Measurements from ENCODE around the gene GTF2H2C.

DNA sequence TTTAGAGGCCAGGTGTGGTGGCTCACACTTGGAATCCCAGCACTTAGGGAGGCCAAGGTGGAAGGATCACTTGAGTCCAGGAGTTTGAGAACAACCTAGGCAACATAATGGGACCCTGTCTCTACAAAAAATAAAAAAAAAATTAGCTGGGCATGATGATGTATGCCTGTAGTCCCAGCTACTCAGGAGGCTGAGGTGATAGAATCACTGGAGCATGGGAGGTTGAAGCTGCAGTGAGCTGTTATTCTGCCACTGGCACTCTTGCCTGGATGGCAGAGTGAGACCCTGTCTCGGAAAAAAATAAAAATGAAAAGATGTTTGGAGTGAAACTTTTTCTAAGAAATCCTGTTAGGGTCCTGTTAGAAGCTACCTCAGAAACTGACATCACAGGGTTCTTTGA lies 43.2 kb upstream of the GTF2H2C start:
- TF ChIP-seq CTCF (IDR thresholded peaks at IDR 0.05), result no peak
- no peak for TF ChIP-seq EP300 (IDR thresholded peaks at IDR 0.05; ENCODE audit: borderline replicate concordance in 1 of 2, low read depth in 1 of 2, low read length in 1 of 2)
- TF ChIP-seq IRF3 (IDR thresholded peaks at IDR 0.05; ENCODE audit: low read depth, low read length), result no peak
- TF ChIP-seq TCF12 (IDR thresholded peaks at IDR 0.05), result no peak
- TF ChIP-seq POLR2AphosphoS5 (IDR thresholded peaks at IDR 0.05; ENCODE audit: low read depth, low read length), result no peak
- TF ChIP-seq, protein P1, sequence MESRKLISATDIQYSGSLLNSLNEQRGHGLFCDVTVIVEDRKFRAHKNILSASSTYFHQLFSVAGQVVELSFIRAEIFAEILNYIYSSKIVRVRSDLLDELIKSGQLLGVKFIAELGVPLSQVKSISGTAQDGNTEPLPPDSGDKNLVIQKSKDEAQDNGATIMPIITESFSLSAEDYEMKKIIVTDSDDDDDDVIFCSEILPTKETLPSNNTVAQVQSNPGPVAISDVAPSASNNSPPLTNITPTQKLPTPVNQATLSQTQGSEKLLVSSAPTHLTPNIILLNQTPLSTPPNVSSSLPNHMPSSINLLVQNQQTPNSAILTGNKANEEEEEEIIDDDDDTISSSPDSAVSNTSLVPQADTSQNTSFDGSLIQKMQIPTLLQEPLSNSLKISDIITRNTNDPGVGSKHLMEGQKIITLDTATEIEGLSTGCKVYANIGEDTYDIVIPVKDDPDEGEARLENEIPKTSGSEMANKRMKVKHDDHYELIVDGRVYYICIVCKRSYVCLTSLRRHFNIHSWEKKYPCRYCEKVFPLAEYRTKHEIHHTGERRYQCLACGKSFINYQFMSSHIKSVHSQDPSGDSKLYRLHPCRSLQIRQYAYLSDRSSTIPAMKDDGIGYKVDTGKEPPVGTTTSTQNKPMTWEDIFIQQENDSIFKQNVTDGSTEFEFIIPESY (IDR thresholded peaks at IDR 0.05; ENCODE audit: borderline replicate concordance, low read depth), result no peak
- TF ChIP-seq CHD2 (IDR thresholded peaks at IDR 0.05; ENCODE audit: low read length, partially characterized antibody), result no peak

Measured in SK-N-SH (cell line).